Measurements from ENCODE around the gene ADAMTS10.
"Not testable (repeated sequence)": the region's sequence is repeated elsewhere in the genome, so short reads cannot be mapped to it uniquely, and the experiment has no call there.

The ADAMTS10 gene

DNA sequence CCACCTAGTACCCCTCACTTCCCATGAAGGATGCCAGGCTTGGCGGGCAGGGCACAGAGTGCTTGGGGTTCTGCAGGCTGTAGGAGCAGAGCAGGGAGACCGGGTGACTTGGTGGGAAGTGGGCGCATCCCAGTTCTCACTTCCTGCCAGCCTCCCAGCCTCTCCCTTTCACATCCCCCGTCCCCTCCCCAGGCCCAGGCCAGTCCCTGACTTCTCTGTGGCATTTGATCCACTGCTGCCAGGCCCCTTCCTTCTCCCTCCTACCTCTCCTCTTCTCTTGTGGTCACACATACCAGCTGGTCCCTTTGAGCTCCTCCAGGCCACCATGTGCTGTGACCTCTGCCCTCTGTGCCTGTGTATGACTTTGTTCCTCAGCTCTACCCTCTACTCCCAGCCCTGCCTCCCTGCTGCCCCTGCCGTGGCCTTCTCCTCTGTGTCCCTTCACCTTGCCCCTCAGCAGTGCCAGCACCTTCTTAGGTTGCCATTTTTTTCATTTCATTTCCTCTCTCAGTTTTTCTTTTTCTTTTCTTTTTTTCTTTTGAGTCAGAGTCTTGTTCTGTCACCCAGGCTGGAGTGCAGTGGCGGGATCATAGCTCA lies 52.8 kb downstream of the ADAMTS10 start:
- DNase-seq: no peak
- no peaks in the 10 kb centered on the region for H3K79me2 ChIP-seq (ENCODE audit: insufficient read depth, low read length)
- no peak overlapping the region for H3K4me3 ChIP-seq (ENCODE audit: low read depth in 1 of 2, low read length in 2 of 2)
- H3K27me3 ChIP-seq (ENCODE audit: insufficient read depth, low read length, poor library complexity): no peaks in the 10 kb centered on the region
- no peak overlapping the region for H3K4me2 ChIP-seq (ENCODE audit: insufficient read depth, low read length)
- no peaks in the 10 kb centered on the region for H4K20me1 ChIP-seq (ENCODE audit: insufficient read depth, low read length)
- H3K4me1 ChIP-seq (ENCODE audit: insufficient read depth, low read length): no peaks in the 10 kb centered on the region
- H3K36me3 ChIP-seq (ENCODE audit: insufficient read depth, low read length): no peaks in the 10 kb centered on the region
- TF ChIP-seq EZH2 (IDR thresholded peaks at IDR 0.05; ENCODE audit: borderline replicate concordance, low read depth, low read length, severe bottlenecking): no peak
- TF ChIP-seq CTCF (IDR thresholded peaks at IDR 0.05; ENCODE audit: borderline replicate concordance, extremely low read depth, low read length, poor library complexity, severe bottlenecking): no peak
- H3K9ac ChIP-seq (ENCODE audit: low read depth, low read length): no peak overlapping the region
- ATAC-seq (ENCODE audit: insufficient read depth, low read depth): peak; percentile 31; the same call in 1 of the 3 replicates
- no peak overlapping the region for H3K27ac ChIP-seq (ENCODE audit: low read length)
- H2AFZ ChIP-seq (ENCODE audit: low read depth, low read length): no peak overlapping the region
- no peaks in the 10 kb centered on the region for H3K9me3 ChIP-seq (ENCODE audit: insufficient read depth, low read length, severe bottlenecking)

DNA sequence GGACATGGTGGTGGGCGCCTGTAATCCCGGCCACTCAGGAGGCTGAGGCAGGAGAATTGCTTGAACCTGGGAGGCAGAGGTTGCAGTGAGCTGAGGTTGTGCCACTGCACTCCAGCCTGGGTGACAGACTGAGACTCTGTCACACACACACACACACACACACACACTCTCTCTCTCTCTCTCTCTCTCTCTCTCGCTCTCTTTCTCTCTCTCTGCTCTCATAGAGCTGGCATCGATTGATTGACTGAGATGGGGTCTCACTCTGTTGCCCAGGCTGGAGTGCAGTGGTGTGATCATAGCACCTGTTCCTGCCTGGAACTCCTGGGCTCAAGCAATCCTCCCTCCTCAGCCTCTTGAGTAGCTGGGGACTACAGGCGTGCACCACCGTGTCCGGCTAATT lies 56.8 kb downstream of the ADAMTS10 start:
- not testable (repeated sequence) for DNase-seq; H3K79me2 ChIP-seq (ENCODE audit: insufficient read depth, low read length); H3K4me3 ChIP-seq (ENCODE audit: low read depth in 1 of 2, low read length in 2 of 2); H3K27ac ChIP-seq (ENCODE audit: low read length); H3K4me2 ChIP-seq (ENCODE audit: insufficient read depth, low read length); H3K4me1 ChIP-seq (ENCODE audit: insufficient read depth, low read length); H3K9ac ChIP-seq (ENCODE audit: low read depth, low read length); H3K27me3 ChIP-seq (ENCODE audit: insufficient read depth, low read length, poor library complexity); H4K20me1 ChIP-seq (ENCODE audit: insufficient read depth, low read length); H3K9me3 ChIP-seq (ENCODE audit: insufficient read depth, low read length, severe bottlenecking); H3K36me3 ChIP-seq (ENCODE audit: insufficient read depth, low read length); ATAC-seq (ENCODE audit: insufficient read depth, low read depth); H2AFZ ChIP-seq (ENCODE audit: low read depth, low read length)

GRCh38 chr19:8552810-8553209 lies 57.7 kb downstream of the ADAMTS10 start:
- no peaks in the 10 kb centered on the region for H4K20me1 ChIP-seq (ENCODE audit: insufficient read depth, low read length)
- no peak for TF ChIP-seq CTCF (IDR thresholded peaks at IDR 0.05; ENCODE audit: borderline replicate concordance, extremely low read depth, low read length, poor library complexity, severe bottlenecking)
- no peak for TF ChIP-seq EZH2 (IDR thresholded peaks at IDR 0.05; ENCODE audit: borderline replicate concordance, low read depth, low read length, severe bottlenecking)
- no peak overlapping the region for H3K9ac ChIP-seq (ENCODE audit: low read depth, low read length)
- ATAC-seq (ENCODE audit: insufficient read depth, low read depth) (peak; percentile 52; the same call in 2 of the 3 replicates), DNase-seq (peak; percentile 39)
- H3K36me3 ChIP-seq (ENCODE audit: insufficient read depth, low read length): no peaks in the 10 kb centered on the region
- H3K4me1 ChIP-seq (ENCODE audit: insufficient read depth, low read length): no peaks in the 10 kb centered on the region
- H3K79me2 ChIP-seq (ENCODE audit: insufficient read depth, low read length): no peaks in the 10 kb centered on the region
- peak overlapping the region; percentile 63 for H2AFZ ChIP-seq (ENCODE audit: low read depth, low read length)
- no peak overlapping the region for H3K4me2 ChIP-seq (ENCODE audit: insufficient read depth, low read length)
- no peak overlapping the region for H3K4me3 ChIP-seq (ENCODE audit: low read depth in 1 of 2, low read length in 2 of 2)
- no peaks in the 10 kb centered on the region for H3K27me3 ChIP-seq (ENCODE audit: insufficient read depth, low read length, poor library complexity)
- H3K27ac ChIP-seq (ENCODE audit: low read length): no peak overlapping the region
- no peaks in the 10 kb centered on the region for H3K9me3 ChIP-seq (ENCODE audit: insufficient read depth, low read length, severe bottlenecking)

DNA sequence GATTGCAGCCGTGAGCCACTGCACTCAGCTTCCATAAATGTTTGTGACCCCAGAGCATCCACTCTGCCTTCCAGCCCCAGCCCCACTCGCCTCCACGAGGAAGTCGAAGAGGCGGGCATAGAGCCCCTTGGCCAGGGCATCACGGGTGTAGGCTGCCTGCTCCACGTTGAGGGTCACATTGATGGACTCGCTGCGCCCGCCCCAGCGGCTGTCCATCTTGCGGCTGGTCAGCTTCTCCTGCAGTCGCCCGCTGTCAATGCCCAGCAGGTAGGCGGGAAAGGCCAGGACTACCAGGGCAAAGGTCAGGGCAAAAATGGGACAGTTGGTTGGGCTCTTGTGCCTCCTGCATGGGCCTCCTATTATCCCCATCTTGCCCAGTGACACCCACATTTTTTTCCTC lies 60.4 kb downstream of the ADAMTS10 start:
- no peak overlapping the region for H3K9ac ChIP-seq (ENCODE audit: low read depth, low read length)
- H3K79me2 ChIP-seq (ENCODE audit: insufficient read depth, low read length): no peaks in the 10 kb centered on the region
- no peak overlapping the region for H3K4me3 ChIP-seq (ENCODE audit: low read depth in 1 of 2, low read length in 2 of 2)
- H4K20me1 ChIP-seq (ENCODE audit: insufficient read depth, low read length): no peaks in the 10 kb centered on the region
- TF ChIP-seq CTCF (IDR thresholded peaks at IDR 0.05; ENCODE audit: borderline replicate concordance, extremely low read depth, low read length, poor library complexity, severe bottlenecking): no peak
- TF ChIP-seq EZH2 (IDR thresholded peaks at IDR 0.05; ENCODE audit: borderline replicate concordance, low read depth, low read length, severe bottlenecking): no peak
- H3K9me3 ChIP-seq (ENCODE audit: insufficient read depth, low read length, severe bottlenecking): no peaks in the 10 kb centered on the region
- no peak overlapping the region for H3K4me2 ChIP-seq (ENCODE audit: insufficient read depth, low read length)
- no peaks in the 10 kb centered on the region for H3K36me3 ChIP-seq (ENCODE audit: insufficient read depth, low read length)
- H3K27ac ChIP-seq (ENCODE audit: low read length): no peak overlapping the region
- H2AFZ ChIP-seq (ENCODE audit: low read depth, low read length): no peak overlapping the region
- no peak for DNase-seq
- no peaks in the 10 kb centered on the region for H3K4me1 ChIP-seq (ENCODE audit: insufficient read depth, low read length)
- no peak for ATAC-seq (ENCODE audit: insufficient read depth, low read depth)
- H3K27me3 ChIP-seq (ENCODE audit: insufficient read depth, low read length, poor library complexity): no peaks in the 10 kb centered on the region

Data from DND-41 (cell line).